NB4 (cell line): ENCODE measurements around the gene WDFY4.

ENCODE experiments used
- CTCF ChIP-seq: IDR thresholded peaks from one replicate; pipeline ENCODE4 v1.5.1; 2012; ENCODE audit warnings: low read depth, low read length
- POLR2A ChIP-seq: IDR thresholded peaks from 2 replicates; pipeline ENCODE4 v1.6.1; 2011; ENCODE audit warnings: mild to moderate bottlenecking; ENCODE audit not compliant: insufficient read length; ENCODE audit errors: extremely low read depth

- TF ChIP-seq CTCF (no peak), POLR2A (no peak)
Observed at GRCh38 chr10:48758411-48758810, 73.7 kb downstream of the WDFY4 start.
